Neutrophil (primary cell): Measurements from ENCODE around the gene TMEM217.

ENCODE experiments used
- H3K27ac ChIP-seq: fragments of 200-600 bp; sonication (generic); 2 replicates; pipeline ENCODE4 v1.5.1; 2016; ENCODE audit warnings: mild to moderate bottlenecking, moderate library complexity
- H3K27me3 ChIP-seq: fragments of 200-600 bp; sonication (generic); 2 replicates; pipeline ENCODE4 v1.6.0; 2016; ENCODE audit warnings: mild to moderate bottlenecking
- H3K36me3 ChIP-seq: fragments of 200-600 bp; sonication (generic); 2 replicates; pipeline ENCODE4 v1.5.1; 2017
- H3K4me1 ChIP-seq, 2 experiments: fragments of 200-600 bp in 1 of 2; sonication (generic) in 1 of 2; 1 replicate in 1 of 2; 2 replicates in 1 of 2; pipeline versions ENCODE4 v1.5.1 to v1.6.1; 2013 to 2016; ENCODE audit warnings: low read depth in 1 of 2, low read length in 1 of 2, mild to moderate bottlenecking in 1 of 2, moderate library complexity in 1 of 2; ENCODE audit not compliant: control insufficient read depth in 1 of 2, insufficient read depth in 1 of 2
- H3K4me3 ChIP-seq, 2 experiments: fragments of 200-600 bp in 1 of 2; sonication (generic) in 1 of 2; 1 replicate in 1 of 2; 2 replicates in 1 of 2; pipeline ENCODE4 v1.5.1; 2013 to 2016; ENCODE audit warnings: low read depth in 1 of 2, low read length in 1 of 2, mild to moderate bottlenecking in 1 of 2, moderate library complexity in 1 of 2
- H3K9me3 ChIP-seq: fragments of 200-600 bp; sonication (generic); 2 replicates; pipeline ENCODE4 v1.5.1; 2016
- TF ChIP-seq, protein P1 (sequence below): fragments of 200-600 bp; sonication (generic); IDR thresholded peaks from 2 replicates; pipeline ENCODE4 v1.5.1; 2016; ENCODE audit warnings: antibody characterized with exemption

Gene TMEM217

DNA sequence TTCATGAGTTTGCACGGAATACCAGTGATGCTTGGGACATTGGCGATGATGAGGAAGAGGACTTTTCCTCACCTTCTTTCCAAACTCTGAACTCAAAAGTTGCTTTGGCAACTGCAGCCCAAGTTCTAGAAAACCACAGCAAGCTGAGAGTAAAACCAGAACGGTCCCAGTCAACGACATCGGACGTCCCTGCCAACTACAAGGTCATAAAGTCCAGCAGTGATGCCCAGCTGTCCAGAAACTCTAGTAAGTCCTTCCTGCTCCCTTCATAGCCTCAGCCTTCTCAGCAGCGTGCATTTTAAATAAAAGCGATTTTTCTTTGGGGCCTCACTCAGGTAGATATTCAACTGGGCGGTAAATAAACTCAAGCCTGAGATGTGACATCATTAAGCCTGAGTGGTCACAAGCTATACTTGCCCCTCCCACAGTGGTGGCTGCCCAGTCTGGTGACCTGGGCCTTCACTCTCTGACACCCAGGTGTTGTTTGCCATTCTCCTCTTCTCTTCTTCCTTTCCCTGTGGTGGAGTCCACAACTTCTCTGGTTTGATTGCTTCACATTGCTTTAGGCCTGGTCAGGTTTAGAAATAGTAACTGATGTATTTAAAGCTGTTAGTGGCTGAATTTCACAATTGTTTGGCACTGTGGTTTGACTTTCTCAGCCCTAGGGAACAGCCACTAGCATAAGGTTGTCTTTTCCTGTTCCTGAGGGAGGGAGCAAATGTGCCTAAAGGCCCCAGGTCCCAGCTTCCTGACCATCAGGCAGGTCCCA lies 21.6 kb upstream of the TMEM217 start:
- H3K27me3 ChIP-seq: no peaks in the 10 kb centered on the region
- TF ChIP-seq, protein P1, sequence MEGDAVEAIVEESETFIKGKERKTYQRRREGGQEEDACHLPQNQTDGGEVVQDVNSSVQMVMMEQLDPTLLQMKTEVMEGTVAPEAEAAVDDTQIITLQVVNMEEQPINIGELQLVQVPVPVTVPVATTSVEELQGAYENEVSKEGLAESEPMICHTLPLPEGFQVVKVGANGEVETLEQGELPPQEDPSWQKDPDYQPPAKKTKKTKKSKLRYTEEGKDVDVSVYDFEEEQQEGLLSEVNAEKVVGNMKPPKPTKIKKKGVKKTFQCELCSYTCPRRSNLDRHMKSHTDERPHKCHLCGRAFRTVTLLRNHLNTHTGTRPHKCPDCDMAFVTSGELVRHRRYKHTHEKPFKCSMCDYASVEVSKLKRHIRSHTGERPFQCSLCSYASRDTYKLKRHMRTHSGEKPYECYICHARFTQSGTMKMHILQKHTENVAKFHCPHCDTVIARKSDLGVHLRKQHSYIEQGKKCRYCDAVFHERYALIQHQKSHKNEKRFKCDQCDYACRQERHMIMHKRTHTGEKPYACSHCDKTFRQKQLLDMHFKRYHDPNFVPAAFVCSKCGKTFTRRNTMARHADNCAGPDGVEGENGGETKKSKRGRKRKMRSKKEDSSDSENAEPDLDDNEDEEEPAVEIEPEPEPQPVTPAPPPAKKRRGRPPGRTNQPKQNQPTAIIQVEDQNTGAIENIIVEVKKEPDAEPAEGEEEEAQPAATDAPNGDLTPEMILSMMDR: no peak
- H3K36me3 ChIP-seq: peaks cover 22% of the 10 kb centered on the region
- H3K4me1 ChIP-seq: peaks cover 69 to 70% of the 10 kb centered on the region in 2 experiments
- H3K4me3 ChIP-seq: no peak overlapping the region
- H3K27ac ChIP-seq: peak overlapping the region; percentile 76
- H3K9me3 ChIP-seq: no peaks in the 10 kb centered on the region

DNA sequence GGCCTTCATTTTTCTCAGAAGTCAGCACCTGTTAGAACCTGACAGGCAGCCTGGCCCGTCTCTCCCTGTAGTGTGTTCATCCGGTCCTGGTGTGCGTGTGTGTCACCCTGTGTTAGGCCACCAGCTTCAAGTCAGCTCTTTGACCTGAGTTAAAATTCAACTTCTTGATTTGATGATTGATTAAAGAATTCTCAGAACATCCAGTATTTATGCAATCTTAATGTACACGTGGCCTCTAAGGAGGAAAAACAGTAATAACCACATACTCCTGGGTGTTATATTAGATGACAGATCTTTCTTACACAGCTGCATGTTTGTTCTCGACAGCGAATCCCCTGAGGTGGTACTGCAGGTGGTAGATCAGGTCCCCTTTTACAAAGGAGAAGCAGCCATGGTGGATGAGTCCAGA lies 19.1 kb upstream of the TMEM217 start:
- H3K4me1 ChIP-seq: peaks cover 81 to 86% of the 10 kb centered on the region in 2 experiments
- H3K36me3 ChIP-seq: no peaks in the 10 kb centered on the region
- H3K27ac ChIP-seq: peak overlapping the region; percentile 72
- H3K9me3 ChIP-seq: no peaks in the 10 kb centered on the region
- H3K4me3 ChIP-seq: no peak overlapping the region
- no peaks in the 10 kb centered on the region for H3K27me3 ChIP-seq
- TF ChIP-seq, protein P1: no peak

DNA sequence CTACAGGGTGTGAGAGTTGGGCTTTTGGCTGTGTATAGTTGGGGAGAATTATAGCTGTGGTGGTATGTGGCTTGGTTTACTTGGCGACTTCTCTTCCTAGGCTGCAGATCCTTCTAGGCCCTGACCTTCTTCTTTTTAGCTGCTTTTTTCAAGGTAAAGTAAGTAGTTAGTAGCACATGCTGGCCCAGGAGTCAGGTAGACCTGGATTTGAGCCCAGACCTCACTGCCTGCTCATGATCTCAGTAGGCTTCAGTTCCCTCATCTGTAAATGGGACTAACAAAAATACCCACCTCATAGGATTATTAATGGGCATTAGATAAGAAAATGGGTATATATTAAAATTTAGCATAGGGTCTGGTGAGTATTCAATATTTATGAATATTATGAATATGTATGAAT lies 17.4 kb upstream of the TMEM217 start:
- no peaks in the 10 kb centered on the region for H3K9me3 ChIP-seq
- H3K27ac ChIP-seq: peak overlapping the region; percentile 72
- H3K4me1 ChIP-seq: peaks cover 65 to 70% of the 10 kb centered on the region in 2 experiments
- H3K4me3 ChIP-seq: no peak overlapping the region
- H3K36me3 ChIP-seq: no peaks in the 10 kb centered on the region
- H3K27me3 ChIP-seq: no peaks in the 10 kb centered on the region
- TF ChIP-seq, protein P1: no peak

DNA sequence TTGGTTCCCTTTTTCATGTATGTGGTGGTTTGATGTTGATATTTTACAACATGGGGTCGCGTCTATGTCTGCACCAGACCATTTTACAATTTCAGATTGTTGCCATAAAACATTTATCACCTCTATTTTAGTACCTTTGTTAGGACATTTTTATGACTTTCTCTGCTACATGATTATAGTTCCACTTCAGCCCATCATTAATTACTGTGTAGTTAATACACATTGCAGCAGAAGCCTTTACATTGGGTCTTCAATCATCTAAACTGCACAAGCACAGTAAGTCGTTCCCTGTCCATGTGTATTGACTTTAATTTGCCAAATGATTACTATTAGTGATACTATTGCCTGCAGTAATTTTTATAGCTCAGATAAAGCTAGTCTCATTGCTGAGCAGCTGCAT lies 15.7 kb upstream of the TMEM217 start:
- H3K9me3 ChIP-seq: no peaks in the 10 kb centered on the region
- H3K4me1 ChIP-seq: peaks cover 48 to 53% of the 10 kb centered on the region in 2 experiments
- no peak overlapping the region for H3K27ac ChIP-seq
- H3K36me3 ChIP-seq: no peaks in the 10 kb centered on the region
- TF ChIP-seq, protein P1: no peak
- H3K27me3 ChIP-seq: no peaks in the 10 kb centered on the region
- no peak overlapping the region for H3K4me3 ChIP-seq

DNA sequence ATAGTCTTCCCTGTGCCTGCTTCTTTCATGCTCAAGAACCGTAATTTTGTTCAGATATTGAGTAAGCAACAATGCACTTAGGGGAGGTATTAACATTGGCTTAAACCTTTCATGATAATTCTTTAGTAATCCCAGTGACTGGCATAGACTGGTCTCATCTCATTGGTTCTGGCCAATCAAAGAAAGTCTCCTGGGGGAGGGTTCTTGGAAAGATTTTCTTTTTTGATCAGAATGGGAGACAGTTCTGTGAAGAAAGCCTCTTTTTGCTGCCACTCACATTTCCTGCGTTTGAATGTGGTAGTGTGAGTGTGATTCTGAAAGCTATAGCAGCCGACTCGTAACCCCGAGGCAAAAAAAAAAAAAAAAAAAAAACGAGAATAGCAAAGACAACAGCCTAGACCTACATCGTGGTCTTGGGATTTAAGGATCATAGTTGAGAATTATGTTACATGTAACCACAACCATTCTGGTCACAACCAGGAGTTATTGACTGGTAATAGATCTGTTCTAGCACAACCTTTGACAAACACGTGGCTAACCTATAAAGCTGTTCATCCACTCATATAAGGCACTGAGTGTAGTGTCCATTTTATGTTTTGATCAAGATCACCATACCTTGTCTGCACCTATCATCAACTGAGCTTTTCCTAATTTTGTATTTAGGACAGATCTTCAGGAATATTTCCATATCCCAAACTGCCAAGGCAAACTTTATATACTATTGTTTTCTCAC lies 15.1 kb upstream of the TMEM217 start:
- Histone ChIP-seq H3K4me1 (peaks cover 41 to 52% of the 10 kb centered on the region in 2 experiments), H3K36me3 (no peaks in the 10 kb centered on the region), H3K27me3 (no peaks in the 10 kb centered on the region), H3K4me3 (no peak overlapping the region), H3K9me3 (no peaks in the 10 kb centered on the region), H3K27ac (peak overlapping the region; percentile 44)
- TF ChIP-seq, protein P1: no peak
